Measurements from ENCODE around the gene MYL7.

MYL7 gene

DNA sequence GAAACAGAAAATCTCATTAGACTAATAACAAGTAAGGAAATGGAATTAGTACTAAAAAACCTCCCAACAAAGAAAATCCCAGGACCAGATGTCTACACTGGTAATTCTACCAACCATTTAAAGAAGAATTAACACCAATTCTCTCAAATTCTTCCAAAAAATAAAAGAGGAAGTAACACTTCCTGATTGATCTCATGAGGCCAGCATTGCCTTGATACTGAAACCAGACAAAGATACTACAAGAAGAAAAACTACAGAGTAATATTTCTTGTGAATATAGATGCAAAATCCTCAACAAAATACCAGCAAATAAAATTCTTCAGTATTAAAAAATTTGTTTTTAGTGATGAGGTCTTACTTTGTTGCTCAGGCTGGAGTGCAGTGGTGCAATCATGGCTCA is 26.8 kb upstream of the MYL7 start:
- no peak overlapping the region for H3K4me3 ChIP-seq (ENCODE audit: low read depth in 1 of 2, low read length in 2 of 2)
- H3K79me2 ChIP-seq (ENCODE audit: insufficient read depth, low read length): no peaks in the 10 kb centered on the region
- TF ChIP-seq EZH2 (IDR thresholded peaks at IDR 0.05; ENCODE audit: borderline replicate concordance, low read depth, low read length, severe bottlenecking) (no peak), CTCF (IDR thresholded peaks at IDR 0.05; ENCODE audit: borderline replicate concordance, extremely low read depth, low read length, poor library complexity, severe bottlenecking) (no peak)
- H3K4me2 ChIP-seq (ENCODE audit: insufficient read depth, low read length): no peak overlapping the region
- no peak overlapping the region for H3K9ac ChIP-seq (ENCODE audit: low read depth, low read length)
- no peak overlapping the region for H2AFZ ChIP-seq (ENCODE audit: low read depth, low read length)
- no peaks in the 10 kb centered on the region for H3K27me3 ChIP-seq (ENCODE audit: insufficient read depth, low read length, poor library complexity)
- H4K20me1 ChIP-seq (ENCODE audit: insufficient read depth, low read length): no peaks in the 10 kb centered on the region
- no peaks in the 10 kb centered on the region for H3K9me3 ChIP-seq (ENCODE audit: insufficient read depth, low read length, severe bottlenecking)
- no peak overlapping the region for H3K27ac ChIP-seq (ENCODE audit: low read length)
- H3K36me3 ChIP-seq (ENCODE audit: insufficient read depth, low read length): no peaks in the 10 kb centered on the region
- ATAC-seq (ENCODE audit: insufficient read depth, low read depth) (no peak), DNase-seq (no peak)
- H3K4me1 ChIP-seq (ENCODE audit: insufficient read depth, low read length): peaks cover 4% of the 10 kb centered on the region; the same call in 1 of the 2 replicates

DNA sequence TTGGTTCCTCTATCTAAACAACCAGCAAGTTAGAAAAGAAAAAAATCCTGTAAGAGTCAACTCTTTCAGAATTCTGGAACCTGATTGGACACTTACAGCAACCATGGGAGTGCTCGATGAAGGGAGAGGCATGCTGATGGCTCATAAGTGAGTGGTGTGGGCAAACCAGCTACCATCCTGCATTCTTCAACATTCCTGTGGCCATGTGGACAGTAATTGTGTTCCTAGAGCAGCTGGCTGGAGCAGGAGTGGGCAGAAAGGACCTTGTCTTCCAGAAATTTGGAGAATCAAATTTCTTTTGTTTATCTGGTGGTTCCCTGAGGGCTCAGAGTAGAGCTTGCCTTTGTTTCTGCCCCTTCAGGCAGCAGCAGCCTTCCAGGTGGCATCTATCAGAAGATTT is 22.5 kb upstream of the MYL7 start:
- TF ChIP-seq CTCF (IDR thresholded peaks at IDR 0.05; ENCODE audit: borderline replicate concordance, extremely low read depth, low read length, poor library complexity, severe bottlenecking) (no peak), EZH2 (IDR thresholded peaks at IDR 0.05; ENCODE audit: borderline replicate concordance, low read depth, low read length, severe bottlenecking) (no peak)
- Histone ChIP-seq H3K27me3 (ENCODE audit: insufficient read depth, low read length, poor library complexity) (no peaks in the 10 kb centered on the region), H3K79me2 (ENCODE audit: insufficient read depth, low read length) (no peaks in the 10 kb centered on the region), H3K4me2 (ENCODE audit: insufficient read depth, low read length) (no peak overlapping the region), H3K4me1 (ENCODE audit: insufficient read depth, low read length) (peaks cover 4% of the 10 kb centered on the region; the same call in 1 of the 2 replicates), H3K9ac (ENCODE audit: low read depth, low read length) (no peak overlapping the region), H3K4me3 (ENCODE audit: low read depth in 1 of 2, low read length in 2 of 2) (no peak overlapping the region), H2AFZ (ENCODE audit: low read depth, low read length) (no peak overlapping the region), H3K27ac (ENCODE audit: low read length) (no peak overlapping the region), H4K20me1 (ENCODE audit: insufficient read depth, low read length) (no peaks in the 10 kb centered on the region; the same call in 1 of the 2 replicates), H3K36me3 (ENCODE audit: insufficient read depth, low read length) (no peaks in the 10 kb centered on the region), H3K9me3 (ENCODE audit: insufficient read depth, low read length, severe bottlenecking) (no peaks in the 10 kb centered on the region)
- no peak for DNase-seq
- no peak for ATAC-seq (ENCODE audit: insufficient read depth, low read depth)

- Histone ChIP-seq H4K20me1 (ENCODE audit: insufficient read depth, low read length) (no peaks in the 10 kb centered on the region; the same call in 1 of the 2 replicates), H3K4me3 (ENCODE audit: low read depth in 1 of 2, low read length in 2 of 2) (no peak overlapping the region), H3K4me2 (ENCODE audit: insufficient read depth, low read length) (no peak overlapping the region), H3K36me3 (ENCODE audit: insufficient read depth, low read length) (no peaks in the 10 kb centered on the region), H3K9ac (ENCODE audit: low read depth, low read length) (no peak overlapping the region), H3K27ac (ENCODE audit: low read length) (no peak overlapping the region), H3K9me3 (ENCODE audit: insufficient read depth, low read length, severe bottlenecking) (no peaks in the 10 kb centered on the region), H3K79me2 (ENCODE audit: insufficient read depth, low read length) (no peaks in the 10 kb centered on the region), H3K27me3 (ENCODE audit: insufficient read depth, low read length, poor library complexity) (no peaks in the 10 kb centered on the region), H2AFZ (ENCODE audit: low read depth, low read length) (no peak overlapping the region), H3K4me1 (ENCODE audit: insufficient read depth, low read length) (peaks cover 2% of the 10 kb centered on the region; the same call in 1 of the 2 replicates)
- DNase-seq (no peak), ATAC-seq (ENCODE audit: insufficient read depth, low read depth) (no peak)
- TF ChIP-seq CTCF (IDR thresholded peaks at IDR 0.05; ENCODE audit: borderline replicate concordance, extremely low read depth, low read length, poor library complexity, severe bottlenecking) (no peak), EZH2 (IDR thresholded peaks at IDR 0.05; ENCODE audit: borderline replicate concordance, low read depth, low read length, severe bottlenecking) (no peak)
Measured at GRCh38 chr7:44162785-44163395, 21.8 kb upstream of the MYL7 start.
